PC-3 (cell line): ENCODE measurements around the gene KDM5A. TPM values are rescaled to one million over a fixed set of nuclear protein-coding genes. Genes with fewer than 3 reads are reported as not detected.
"Not testable (repeated sequence)": the region's sequence is repeated elsewhere in the genome, so short reads cannot be mapped to it uniquely, and the experiment has no call there.

Experiments
- ATAC-seq: fragments of 200-7000 bp; cut with Tn5 transposase; 2 replicates; pipeline ENCODE4 v1.9.1; 2020; ENCODE audit warnings: mild to moderate bottlenecking, moderate library complexity
- BruUV-seq: library from RNA; stranded (reverse); fragments of 400-500 nt; replicated peaks from 2 replicates; lab custom pipeline; 2021; lab: Mats Ljungman, UMichigan
- CTCF ChIA-PET: fragments of 300-600 bp; sonication (Branson Sonifier 250); formaldehyde crosslinking; loops from one replicate; lab custom pipeline; 2022; ENCODE audit warnings: antibody characterized with exemption; lab: Charles Lee
- POLR2A ChIA-PET: fragments of 300-600 bp; sonication (Branson Sonifier 250); formaldehyde crosslinking; loops from one replicate; lab custom pipeline; 2022; ENCODE audit warnings: antibody characterized with exemption; ENCODE audit not compliant: unreplicated experiment; lab: Charles Lee
- DNase-seq: peaks from one replicate; pipeline ENCODE4 v3.0.0-alpha.2; 2015
- H2AFZ ChIP-seq: fragments of 300-600 bp; sonication (generic); 2 replicates; pipeline ENCODE4 v1.6.0; 2016; ENCODE audit warnings: antibody characterized with exemption, low read length
- H3F3A ChIP-seq: fragments of 300-600 bp; sonication (generic); one replicate; pipeline ENCODE4 v1.6.0; 2017; ENCODE audit warnings: antibody characterized with exemption, low read length, control low read depth, mild to moderate bottlenecking; ENCODE audit not compliant: unreplicated experiment
- H3K27ac ChIP-seq: fragments of 300-600 bp; sonication (generic); 2 replicates; pipeline ENCODE4 v1.5.1; 2016; ENCODE audit warnings: mild to moderate bottlenecking, low read length
- H3K27me3 ChIP-seq: fragments of 300-600 bp; sonication (generic); 2 replicates; pipeline ENCODE4 v1.6.1; 2016; ENCODE audit warnings: low read length, mixed read lengths
- H3K36me3 ChIP-seq: fragments of 300-600 bp; sonication (generic); 2 replicates; pipeline ENCODE4 v1.6.1; 2016; ENCODE audit warnings: low read depth, mixed run types, low read length, mixed read lengths
- H3K4me1 ChIP-seq: fragments of 300-600 bp; sonication (generic); 2 replicates; pipeline ENCODE4 v1.5.1; 2016; ENCODE audit warnings: low read length; ENCODE audit not compliant: insufficient read depth
- H3K4me2 ChIP-seq: fragments of 300-600 bp; sonication (generic); 2 replicates; pipeline ENCODE4 v1.6.0; 2016; ENCODE audit warnings: low read length
- H3K4me3 ChIP-seq: fragments of 300-600 bp; sonication (generic); 2 replicates; pipeline ENCODE4 v1.5.1; 2016; ENCODE audit warnings: mild to moderate bottlenecking, low read length, mixed read lengths
- H3K79me2 ChIP-seq: fragments of 300-600 bp; sonication (generic); 2 replicates; pipeline ENCODE4 v1.6.1; 2017; ENCODE audit warnings: low read length, mixed read lengths
- H3K9ac ChIP-seq: fragments of 300-600 bp; sonication (generic); 2 replicates; pipeline ENCODE4 v1.6.0; 2016; ENCODE audit warnings: mild to moderate bottlenecking, low read length
- H3K9me2 ChIP-seq: fragments of 300-600 bp; sonication (generic); replicated peaks from 2 replicates; pipeline ENCODE4 v1.6.1; 2016; ENCODE audit warnings: mixed run types, low read length, mixed read lengths
- H3K9me3 ChIP-seq: fragments of 300-600 bp; sonication (generic); 2 replicates; pipeline ENCODE4 v1.6.1; 2016; ENCODE audit warnings: low read length, mixed read lengths
- H4K20me1 ChIP-seq: fragments of 300-600 bp; sonication (generic); 2 replicates; pipeline ENCODE4 v1.6.1; 2016; ENCODE audit warnings: low read length, mixed read lengths
- CTCF ChIP-seq: fragments of 300-600 bp; sonication (generic); conservative IDR thresholded peaks from 2 replicates; pipeline ENCODE4 v1.5.1; 2017; ENCODE audit warnings: antibody characterized with exemption, low read depth, mild to moderate bottlenecking, low read length
- EZH2 ChIP-seq: fragments of 300-600 bp; sonication (generic); IDR thresholded peaks from one replicate; pipeline ENCODE4 v1.6.1; 2017; ENCODE audit warnings: antibody characterized with exemption, mild to moderate bottlenecking, low read length; ENCODE audit not compliant: unreplicated experiment
- EZH2phosphoT487 ChIP-seq: fragments of 300-600 bp; sonication (generic); IDR thresholded peaks from 2 replicates; pipeline ENCODE4 v1.6.1; 2018; ENCODE audit warnings: mild to moderate bottlenecking, antibody characterized with exemption, low read length, borderline replicate concordance
- intact Hi-C: fragments of 100-400 bp; cut with micrococcal nuclease; formaldehyde crosslinking; loops from 2 replicates; pipeline ENCODE4 v1.9.0; 2023
- total RNA-seq: library from RNA; depleted of rRNA; stranded (reverse); fragments of >200 nt; gene quantifications from 2 replicates; pipeline ENCODE4 v1.2.3, GENCODE V29; 2014

The KDM5A gene
- total RNA-seq, 1 experiment from 2014 or later: 27.8 TPM

- H3K79me2 ChIP-seq: 0 out of 2 replicates have a peak, but pooled peaks cover 3% of the 10 kb centered on the region
- no peaks in the 10 kb centered on the region for H3F3A ChIP-seq
- H3K4me1 ChIP-seq: no peaks in the 10 kb centered on the region
- H3K9me3 ChIP-seq: no peaks in the 10 kb centered on the region
- TF ChIP-seq EZH2phosphoT487 (no peak), EZH2 (no peak), CTCF (no peak)
- H3K36me3 ChIP-seq: peaks cover 53% of the 10 kb centered on the region
- ATAC-seq (no peak), DNase-seq (peak; percentile 16)
- intact Hi-C loops: no loop called here
- H2AFZ ChIP-seq: no peak overlapping the region
- H3K4me3 ChIP-seq: no peak overlapping the region
- ChIA-PET POLR2A (no interaction called here), CTCF (no interaction called here)
- 0 out of 2 replicates have a peak, but pooled peaks cover 5% of the 10 kb centered on the region for H4K20me1 ChIP-seq
- H3K9ac ChIP-seq: no peak overlapping the region
- no peaks in the 10 kb centered on the region for H3K27me3 ChIP-seq
- no peak overlapping the region for H3K27ac ChIP-seq
- no peak overlapping the region for H3K4me2 ChIP-seq
- BruUV-seq: no TSS peak
- no peaks in the 10 kb centered on the region for H3K9me2 ChIP-seq
These were observed 80.6 kb downstream of the KDM5A start for GRCh38 chr12:308511-308910.

DNA sequence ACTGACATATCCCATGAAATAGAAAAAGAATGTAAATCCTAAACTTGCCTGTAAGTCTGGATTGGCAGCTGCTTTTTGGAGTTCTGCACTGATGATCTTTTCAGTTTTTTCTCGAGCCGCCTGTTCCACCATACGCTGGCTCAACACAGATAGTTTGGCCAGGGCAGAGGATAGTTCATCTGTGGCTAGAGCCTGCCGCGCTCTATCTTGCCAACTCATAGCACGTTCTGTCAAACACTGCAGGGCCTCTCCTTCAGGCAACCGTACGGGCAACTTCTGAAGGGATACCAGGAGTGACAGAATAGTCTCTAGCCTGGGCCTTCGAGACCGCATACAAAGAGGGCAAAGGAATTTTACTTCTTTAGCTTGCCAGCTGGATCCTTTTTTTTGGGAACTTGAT lies 81.7 kb downstream of the KDM5A start:
- H3K9me3 ChIP-seq: no peaks in the 10 kb centered on the region
- H3K27ac ChIP-seq: no peak overlapping the region
- DNase-seq: no peak
- no peak overlapping the region for H3K4me3 ChIP-seq
- H3K27me3 ChIP-seq: no peaks in the 10 kb centered on the region
- no peak overlapping the region for H3K9ac ChIP-seq
- TSS peak; percentile 31 for BruUV-seq
- intact Hi-C loops: no loop called here
- no peaks in the 10 kb centered on the region for H3K9me2 ChIP-seq
- no peaks in the 10 kb centered on the region for H3K4me1 ChIP-seq
- ChIA-PET POLR2A (no interaction called here), CTCF (no interaction called here)
- TF ChIP-seq EZH2phosphoT487 (no peak), EZH2 (no peak), CTCF (no peak)
- no peak overlapping the region for H2AFZ ChIP-seq
- 0 out of 2 replicates have a peak, but pooled peaks cover 5% of the 10 kb centered on the region for H4K20me1 ChIP-seq
- no peak overlapping the region for H3K4me2 ChIP-seq
- 0 out of 2 replicates have a peak, but pooled peaks cover 3% of the 10 kb centered on the region for H3K79me2 ChIP-seq
- H3F3A ChIP-seq: no peaks in the 10 kb centered on the region
- no peak for ATAC-seq
- peaks cover 46% of the 10 kb centered on the region for H3K36me3 ChIP-seq

- no peaks in the 10 kb centered on the region for H3K4me1 ChIP-seq
- H3K9me2 ChIP-seq: no peaks in the 10 kb centered on the region
- peak; percentile 12 for DNase-seq
- ChIA-PET POLR2A (no interaction called here), CTCF (no interaction called here)
- no peaks in the 10 kb centered on the region for H3F3A ChIP-seq
- peaks cover 32% of the 10 kb centered on the region for H3K36me3 ChIP-seq
- intact Hi-C loops: no loop called here
- no peak overlapping the region for H2AFZ ChIP-seq
- H3K79me2 ChIP-seq: 0 out of 2 replicates have a peak, but pooled peaks cover 3% of the 10 kb centered on the region
- no peak overlapping the region for H3K9ac ChIP-seq
- no peak overlapping the region for H3K4me2 ChIP-seq
- TF ChIP-seq CTCF: no peak
- no peak for TF ChIP-seq EZH2phosphoT487
- no peak for TF ChIP-seq EZH2
- no peak overlapping the region for H3K4me3 ChIP-seq
- H3K27ac ChIP-seq: no peak overlapping the region
- no peaks in the 10 kb centered on the region for H3K27me3 ChIP-seq
- 0 out of 2 replicates have a peak, but pooled peaks cover 5% of the 10 kb centered on the region for H4K20me1 ChIP-seq
- BruUV-seq: no TSS peak
- H3K9me3 ChIP-seq: no peaks in the 10 kb centered on the region
- ATAC-seq: peak; percentile 64
These were observed 84.3 kb downstream of the KDM5A start for GRCh38 chr12:304805-305204.

- BruUV-seq, H3K27ac ChIP-seq, DNase-seq, H3K27me3 ChIP-seq, H3F3A ChIP-seq, POLR2A ChIA-PET, H3K9me2 ChIP-seq, H4K20me1 ChIP-seq, H3K9me3 ChIP-seq, H3K4me2 ChIP-seq, H3K79me2 ChIP-seq, H3K4me3 ChIP-seq, H3K4me1 ChIP-seq, ATAC-seq, intact Hi-C loops, H3K9ac ChIP-seq, CTCF ChIA-PET, H2AFZ ChIP-seq: not testable (repeated sequence)
- H3K36me3 ChIP-seq: peaks cover 22% of the 10 kb centered on the region
These were observed 86.4 kb downstream of the KDM5A start for GRCh38 chr12:302766-303165.
